Activated T-cell treated with anti-CD3 and anti-CD28 coated beads, Interleukin-2, amount 50 U/mL, for 24 hours (primary cell): ENCODE measurements around the gene ADGRD1.
"Not testable (repeated sequence)": the region's sequence is repeated elsewhere in the genome, so short reads cannot be mapped to it uniquely, and the experiment has no call there.

Source experiments
- DNase-seq: peaks from one replicate; pipeline ENCODE4 v3.0.0-alpha.2; 2020
- H3K27ac Mint-ChIP-seq: 2 replicates; pipeline ENCODE4 v1.8.0; 2020; ENCODE audit warnings: mild to moderate bottlenecking, mixed read lengths
- H3K27me3 Mint-ChIP-seq: 2 replicates; pipeline ENCODE4 v1.8.0; 2020; ENCODE audit warnings: mixed read lengths
- H3K36me3 Mint-ChIP-seq: 2 replicates; pipeline ENCODE4 v1.8.0; 2020; ENCODE audit warnings: low read depth, mixed read lengths
- H3K4me1 Mint-ChIP-seq: 2 replicates; pipeline ENCODE4 v1.8.0; 2020; ENCODE audit warnings: low read depth, mixed read lengths
- H3K4me3 Mint-ChIP-seq: 2 replicates; pipeline ENCODE4 v1.8.0; 2020; ENCODE audit warnings: mild to moderate bottlenecking, moderate library complexity, mixed read lengths
- H3K9me3 Mint-ChIP-seq: 2 replicates; pipeline ENCODE4 v1.8.0; 2020; ENCODE audit warnings: mixed read lengths

Gene ADGRD1

GRCh38 chr12:131124487-131125280 lies 171.0 kb downstream of the ADGRD1 start:
- DNase-seq: no peak
- H3K9me3 Mint-ChIP-seq: no peaks in the 10 kb centered on the region
- no peak overlapping the region for H3K4me3 Mint-ChIP-seq
- H3K27ac Mint-ChIP-seq: no peak overlapping the region
- no peaks in the 10 kb centered on the region for H3K36me3 Mint-ChIP-seq
- peaks cover under 1% of the 10 kb centered on the region for H3K4me1 Mint-ChIP-seq
- H3K27me3 Mint-ChIP-seq: peaks cover 3% of the 10 kb centered on the region

GRCh38 chr12:131126662-131127173 lies 173.0 kb downstream of the ADGRD1 start:
- H3K27ac Mint-ChIP-seq: no peak overlapping the region
- no peaks in the 10 kb centered on the region for H3K36me3 Mint-ChIP-seq
- peaks cover 5% of the 10 kb centered on the region for H3K4me1 Mint-ChIP-seq
- no peaks in the 10 kb centered on the region for H3K9me3 Mint-ChIP-seq
- H3K4me3 Mint-ChIP-seq: no peak overlapping the region
- DNase-seq: no peak
- H3K27me3 Mint-ChIP-seq: no peaks in the 10 kb centered on the region

DNA sequence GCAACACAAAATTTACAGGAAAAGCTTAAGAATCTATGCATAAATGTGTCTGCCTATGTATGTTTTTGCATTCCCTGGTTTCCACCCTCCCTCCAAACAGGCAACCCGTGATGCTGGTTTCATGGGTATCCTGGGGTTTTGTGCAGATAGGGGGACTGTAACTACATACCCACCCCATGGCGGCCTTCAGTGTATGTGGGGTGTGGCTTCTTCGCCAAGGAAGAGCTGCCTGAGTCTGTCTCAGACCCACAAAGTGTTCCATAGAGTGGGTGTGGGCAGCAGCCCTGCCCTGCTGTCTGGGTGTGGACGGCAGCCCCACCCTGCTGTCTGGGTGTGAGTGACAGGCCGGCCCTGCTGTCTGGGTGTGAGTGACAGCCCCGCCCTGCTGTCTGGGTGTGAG lies 174.8 kb downstream of the ADGRD1 start:
- H3K27me3 Mint-ChIP-seq: no peaks in the 10 kb centered on the region
- no peak for DNase-seq
- peaks cover 5% of the 10 kb centered on the region for H3K4me1 Mint-ChIP-seq
- H3K4me3 Mint-ChIP-seq: no peak overlapping the region
- no peaks in the 10 kb centered on the region for H3K9me3 Mint-ChIP-seq
- no peaks in the 10 kb centered on the region for H3K36me3 Mint-ChIP-seq
- H3K27ac Mint-ChIP-seq: no peak overlapping the region

DNA sequence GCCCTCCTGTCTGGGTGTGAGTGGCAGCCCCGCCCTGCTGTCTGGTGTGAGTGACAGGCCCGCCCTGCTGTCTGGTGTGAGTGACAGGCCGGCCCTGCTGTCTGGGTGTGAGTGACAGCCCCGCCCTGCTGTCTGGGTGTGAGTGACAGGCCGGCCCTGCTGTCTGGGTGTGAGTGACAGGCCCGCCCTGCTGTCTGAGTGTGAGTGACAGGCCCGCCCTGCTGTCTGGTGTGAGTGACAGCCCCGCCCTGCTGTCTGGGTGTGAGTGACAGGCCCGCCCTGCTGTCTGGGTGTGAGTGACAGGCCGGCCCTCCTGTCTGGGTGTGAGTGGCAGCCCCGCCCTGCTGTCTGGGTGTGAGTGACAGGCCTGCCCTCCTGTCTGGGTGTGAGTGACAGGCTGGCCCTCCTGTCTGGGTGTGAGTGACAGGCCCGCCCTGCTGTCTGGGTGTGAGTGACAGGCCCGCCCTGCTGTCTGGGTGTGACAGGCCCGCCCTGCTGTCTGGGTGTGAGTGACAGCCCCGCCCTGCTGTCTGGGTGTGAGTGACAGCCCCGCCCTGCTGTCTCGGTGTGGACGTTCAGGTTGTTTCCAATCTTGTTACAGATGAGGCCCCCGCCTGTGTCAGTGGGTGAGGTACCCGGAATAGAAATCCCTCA lies 175.4 kb downstream of the ADGRD1 start:
- not testable (repeated sequence) for H3K27ac Mint-ChIP-seq, H3K27me3 Mint-ChIP-seq, DNase-seq, H3K36me3 Mint-ChIP-seq, H3K9me3 Mint-ChIP-seq, H3K4me1 Mint-ChIP-seq, H3K4me3 Mint-ChIP-seq

- Mint-ChIP-seq H3K27ac (no peak overlapping the region), H3K27me3 (no peaks in the 10 kb centered on the region), H3K4me1 (peaks cover 5% of the 10 kb centered on the region), H3K4me3 (no peak overlapping the region), H3K36me3 (no peaks in the 10 kb centered on the region), H3K9me3 (no peaks in the 10 kb centered on the region)
- DNase-seq: peak; percentile 18
Observed at GRCh38 chr12:131129839-131130238, 176.1 kb downstream of the ADGRD1 start.

DNA sequence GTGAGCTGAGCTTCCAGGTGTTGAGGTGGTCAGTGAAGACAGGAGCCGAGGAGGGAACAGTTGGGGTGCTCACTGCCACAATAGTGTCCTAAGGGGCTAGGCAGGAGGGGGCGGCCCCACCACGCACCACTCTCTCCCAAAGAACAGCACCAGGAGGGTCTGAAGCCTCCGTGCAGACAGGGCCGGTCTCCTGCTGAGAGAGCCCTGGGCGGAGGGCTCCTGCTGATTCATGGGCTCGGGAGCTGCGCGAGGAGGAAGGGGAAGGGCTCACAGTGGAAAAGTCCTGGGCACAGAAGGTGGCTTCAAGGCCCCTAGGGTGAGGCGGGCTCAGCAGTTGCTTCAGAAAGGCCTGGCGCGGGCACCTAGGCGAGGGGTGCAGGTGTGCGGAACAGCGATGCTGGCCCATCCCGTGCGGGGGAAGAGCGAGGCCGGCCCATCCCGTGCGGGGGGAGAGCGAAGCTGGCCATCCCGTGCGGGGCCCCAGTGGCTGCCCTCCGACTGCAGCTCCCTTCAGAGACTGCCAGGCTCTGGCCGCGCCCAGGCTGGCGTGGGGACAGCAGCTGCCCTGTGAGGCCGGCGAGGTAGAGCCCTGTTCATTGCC lies 176.7 kb downstream of the ADGRD1 start:
- Mint-ChIP-seq H3K27ac (no peak overlapping the region), H3K4me3 (no peak overlapping the region), H3K27me3 (no peaks in the 10 kb centered on the region), H3K36me3 (no peaks in the 10 kb centered on the region), H3K9me3 (no peaks in the 10 kb centered on the region), H3K4me1 (peaks cover 5% of the 10 kb centered on the region)
- no peak for DNase-seq

- H3K27me3 Mint-ChIP-seq: no peaks in the 10 kb centered on the region
- H3K9me3 Mint-ChIP-seq: no peaks in the 10 kb centered on the region
- no peak overlapping the region for H3K4me3 Mint-ChIP-seq
- peaks cover 5% of the 10 kb centered on the region for H3K4me1 Mint-ChIP-seq
- no peaks in the 10 kb centered on the region for H3K36me3 Mint-ChIP-seq
- H3K27ac Mint-ChIP-seq: no peak overlapping the region
- no peak for DNase-seq
Observed at GRCh38 chr12:131131077-131131807, 177.5 kb downstream of the ADGRD1 start.

- H3K9me3 Mint-ChIP-seq: no peaks in the 10 kb centered on the region
- no peaks in the 10 kb centered on the region for H3K27me3 Mint-ChIP-seq
- H3K36me3 Mint-ChIP-seq: no peaks in the 10 kb centered on the region
- no peak for DNase-seq
- no peak overlapping the region for H3K4me3 Mint-ChIP-seq
- H3K27ac Mint-ChIP-seq: no peak overlapping the region
- peaks cover 5% of the 10 kb centered on the region for H3K4me1 Mint-ChIP-seq
Observed at GRCh38 chr12:131131808-131132117, 178.1 kb downstream of the ADGRD1 start.

- Mint-ChIP-seq H3K9me3 (no peaks in the 10 kb centered on the region), H3K27me3 (no peaks in the 10 kb centered on the region), H3K36me3 (no peaks in the 10 kb centered on the region), H3K4me1 (peaks cover 5% of the 10 kb centered on the region), H3K4me3 (no peak overlapping the region), H3K27ac (no peak overlapping the region)
- DNase-seq: peak; percentile 87
Observed at GRCh38 chr12:131132118-131132892, 178.6 kb downstream of the ADGRD1 start.

GRCh38 chr12:131133015-131133905 lies 179.6 kb downstream of the ADGRD1 start:
- Mint-ChIP-seq H3K4me3 (no peak overlapping the region), H3K9me3 (no peaks in the 10 kb centered on the region), H3K36me3 (no peaks in the 10 kb centered on the region), H3K27ac (no peak overlapping the region), H3K27me3 (no peaks in the 10 kb centered on the region), H3K4me1 (peaks cover 5% of the 10 kb centered on the region)
- DNase-seq: no peak

DNA sequence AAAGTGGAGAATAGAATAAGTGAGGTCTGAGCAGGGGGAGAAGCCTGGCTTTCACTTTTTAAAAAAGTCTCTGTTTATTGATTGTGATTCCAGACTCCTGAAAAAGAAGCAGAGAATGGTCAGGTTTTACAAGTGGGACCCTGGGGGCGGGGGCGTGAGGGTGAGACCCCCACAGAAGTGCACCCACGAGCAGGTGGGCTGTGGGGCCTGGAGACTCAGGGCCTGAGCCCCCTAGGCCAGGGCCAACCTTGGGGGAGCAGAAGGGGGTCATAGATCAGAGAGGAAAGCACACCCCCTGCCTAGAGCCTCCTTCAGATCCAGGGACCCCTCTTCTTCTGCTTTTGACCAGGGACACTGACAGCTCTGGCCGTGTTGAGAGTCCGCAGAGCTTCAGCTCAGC lies 180.3 kb downstream of the ADGRD1 start:
- no peaks in the 10 kb centered on the region for H3K27me3 Mint-ChIP-seq

DNA sequence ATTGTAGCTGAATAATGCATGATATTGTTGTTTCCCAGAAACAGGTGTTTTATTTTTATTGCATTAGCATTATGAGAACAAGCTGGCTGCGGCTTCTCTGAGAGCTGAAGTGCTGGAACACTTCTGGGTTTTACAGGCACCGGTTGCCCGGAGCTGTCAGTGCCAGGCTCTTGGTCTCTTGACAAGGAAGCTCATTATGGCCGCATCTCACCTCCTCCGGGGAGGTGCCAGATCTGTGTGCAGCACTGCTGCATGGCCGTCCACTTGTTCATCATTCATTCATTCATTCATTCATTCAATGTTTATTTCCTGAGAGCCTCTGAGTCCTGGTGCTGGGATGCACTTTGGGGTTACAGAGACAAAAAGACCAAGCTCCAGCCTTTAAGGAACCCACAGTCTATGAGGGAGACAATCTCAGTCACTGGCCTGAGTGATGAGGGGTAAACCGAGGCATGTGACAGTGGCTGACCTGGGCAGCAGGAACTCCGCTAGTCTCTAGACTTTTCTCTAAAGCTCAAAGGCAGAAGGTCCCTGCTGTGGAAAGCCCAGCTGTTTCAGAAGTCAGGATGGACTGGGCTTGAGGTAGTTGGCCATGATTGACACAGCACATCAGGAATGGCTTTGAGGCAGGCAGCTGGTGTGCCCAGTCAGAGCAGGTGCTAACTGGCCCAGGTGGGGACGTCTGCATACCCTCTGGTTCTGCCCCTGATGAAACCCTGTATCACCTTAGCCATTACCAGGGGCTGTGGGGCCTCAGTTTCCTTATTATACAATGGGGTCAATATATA lies 181.0 kb downstream of the ADGRD1 start:
- H3K4me3 Mint-ChIP-seq: no peak overlapping the region
- no peak for DNase-seq
- no peak overlapping the region for H3K27ac Mint-ChIP-seq
- H3K27me3 Mint-ChIP-seq: no peaks in the 10 kb centered on the region
- peaks cover 4% of the 10 kb centered on the region for H3K4me1 Mint-ChIP-seq
- H3K9me3 Mint-ChIP-seq: no peaks in the 10 kb centered on the region
- H3K36me3 Mint-ChIP-seq: no peaks in the 10 kb centered on the region

More for the DNA sequence above, 180.3 kb downstream of the ADGRD1 start:
- Mint-ChIP-seq H3K27ac (no peak overlapping the region), H3K4me1 (peaks cover 5% of the 10 kb centered on the region), H3K9me3 (no peaks in the 10 kb centered on the region), H3K36me3 (no peaks in the 10 kb centered on the region), H3K4me3 (no peak overlapping the region)
- DNase-seq: no peak
